A673 (cell line): ENCODE measurements around the gene SLC22A12. TPM values are rescaled to one million over a fixed set of nuclear protein-coding genes. Genes with fewer than 3 reads are reported as not detected.

Experiments
- BruUV-seq: library from RNA; stranded (reverse); fragments of 400-500 nt; replicated peaks from 2 replicates; lab custom pipeline; 2021; lab: Mats Ljungman, UMichigan
- CTCF ChIA-PET: fragments of 300-600 bp; sonication (Branson Sonifier 250); formaldehyde crosslinking; loops from one replicate; lab custom pipeline; 2022; ENCODE audit warnings: antibody characterized with exemption; lab: Charles Lee
- POLR2A ChIA-PET: fragments of 300-600 bp; sonication (Branson Sonifier 250); formaldehyde crosslinking; loops from one replicate; lab custom pipeline; 2022; ENCODE audit warnings: antibody characterized with exemption; ENCODE audit not compliant: low non-redundant PET; lab: Charles Lee
- DNase-seq: peaks from one replicate; pipeline ENCODE4 v3.0.0-alpha.2; 2015; ENCODE audit warnings: low spot score
- H3K27ac ChIP-seq: fragments of 200-600 bp; sonication (generic); 2 replicates; pipeline ENCODE4 v1.5.1; 2016; ENCODE audit warnings: mixed run types, low read depth, mild to moderate bottlenecking, mixed read lengths, antibody characterized with exemption, low read length; ENCODE audit not compliant: poor library complexity, severe bottlenecking
- H3K27me3 ChIP-seq: fragments of 200-600 bp; sonication (generic); replicated peaks from 2 replicates; pipeline ENCODE4 v1.6.1; 2017; ENCODE audit warnings: mixed run types, low read depth, mild to moderate bottlenecking, mixed read lengths, antibody characterized with exemption, low read length; ENCODE audit not compliant: insufficient read depth, poor library complexity
- H3K36me3 ChIP-seq: fragments of 200-600 bp; sonication (generic); 2 replicates; pipeline ENCODE4 v1.6.1; 2016; ENCODE audit warnings: mixed run types, mild to moderate bottlenecking, mixed read lengths, antibody characterized with exemption, low read length; ENCODE audit not compliant: insufficient read depth, poor library complexity, severe bottlenecking
- H3K4me1 ChIP-seq: fragments of 200-600 bp; sonication (generic); 2 replicates; pipeline ENCODE4 v1.6.1; 2017; ENCODE audit warnings: mixed run types, mild to moderate bottlenecking, mixed read lengths, antibody characterized with exemption, low read length; ENCODE audit not compliant: insufficient read depth, poor library complexity, severe bottlenecking
- H3K4me3 ChIP-seq: fragments of 200-600 bp; sonication (generic); 2 replicates; pipeline ENCODE4 v1.5.1; 2016; ENCODE audit warnings: low read depth, mixed run types, mild to moderate bottlenecking, mixed read lengths, low read length; ENCODE audit not compliant: poor library complexity, severe bottlenecking
- H3K9me3 ChIP-seq: fragments of 200-600 bp; sonication (generic); 2 replicates; pipeline ENCODE4 v1.6.1; 2016; ENCODE audit warnings: mixed run types, low read depth, mild to moderate bottlenecking, mixed read lengths, antibody characterized with exemption, low read length; ENCODE audit not compliant: poor library complexity, severe bottlenecking
- EZH2 ChIP-seq: fragments of 200-600 bp; sonication (generic); IDR thresholded peaks from 2 replicates; pipeline ENCODE4 v1.6.1; 2017; ENCODE audit warnings: borderline replicate concordance, low read depth, mild to moderate bottlenecking, mixed read lengths, antibody characterized with exemption, low read length; ENCODE audit not compliant: poor library complexity, severe bottlenecking
- intact Hi-C: fragments of 100-400 bp; cut with micrococcal nuclease; formaldehyde crosslinking; loops from one replicate; pipeline ENCODE4 v1.10.0; 2022; ENCODE audit not compliant: unreplicated experiment
- total RNA-seq: library from RNA; stranded (reverse); gene quantifications from 2 replicates; pipeline ENCODE4 v1.2.3, GENCODE V29; 2021
- TF ChIP-seq, protein P1 (sequence below): fragments of 300-800, 200-600 bp; sonication (generic); conservative IDR thresholded peaks from 2 replicates; pipeline ENCODE4 v1.5.1; 2017; ENCODE audit warnings: low read depth, mild to moderate bottlenecking, antibody characterized with exemption, low read length, moderate library complexity, mixed read lengths

SLC22A12 gene
- total RNA-seq, 1 experiment from 2014 or later: not detected

GRCh38 chr11:64569300-64569970 lies 21.6 kb upstream of the SLC22A12 start:
- peaks cover 10% of the 10 kb centered on the region for H3K4me1 ChIP-seq
- intact Hi-C loops: no loop called here
- TF ChIP-seq, protein P1, sequence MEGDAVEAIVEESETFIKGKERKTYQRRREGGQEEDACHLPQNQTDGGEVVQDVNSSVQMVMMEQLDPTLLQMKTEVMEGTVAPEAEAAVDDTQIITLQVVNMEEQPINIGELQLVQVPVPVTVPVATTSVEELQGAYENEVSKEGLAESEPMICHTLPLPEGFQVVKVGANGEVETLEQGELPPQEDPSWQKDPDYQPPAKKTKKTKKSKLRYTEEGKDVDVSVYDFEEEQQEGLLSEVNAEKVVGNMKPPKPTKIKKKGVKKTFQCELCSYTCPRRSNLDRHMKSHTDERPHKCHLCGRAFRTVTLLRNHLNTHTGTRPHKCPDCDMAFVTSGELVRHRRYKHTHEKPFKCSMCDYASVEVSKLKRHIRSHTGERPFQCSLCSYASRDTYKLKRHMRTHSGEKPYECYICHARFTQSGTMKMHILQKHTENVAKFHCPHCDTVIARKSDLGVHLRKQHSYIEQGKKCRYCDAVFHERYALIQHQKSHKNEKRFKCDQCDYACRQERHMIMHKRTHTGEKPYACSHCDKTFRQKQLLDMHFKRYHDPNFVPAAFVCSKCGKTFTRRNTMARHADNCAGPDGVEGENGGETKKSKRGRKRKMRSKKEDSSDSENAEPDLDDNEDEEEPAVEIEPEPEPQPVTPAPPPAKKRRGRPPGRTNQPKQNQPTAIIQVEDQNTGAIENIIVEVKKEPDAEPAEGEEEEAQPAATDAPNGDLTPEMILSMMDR: no peak
- TF ChIP-seq EZH2: no peak
- H3K27ac ChIP-seq: no peak overlapping the region
- H3K36me3 ChIP-seq: no peaks in the 10 kb centered on the region
- no peaks in the 10 kb centered on the region for H3K9me3 ChIP-seq
- ChIA-PET CTCF (no interaction called here), POLR2A (no interaction called here)
- peaks cover under 1% of the 10 kb centered on the region for H3K27me3 ChIP-seq
- H3K4me3 ChIP-seq: no peak overlapping the region
- DNase-seq: no peak
- no TSS peak for BruUV-seq

GRCh38 chr11:64570341-64570740 lies 20.7 kb upstream of the SLC22A12 start:
- Histone ChIP-seq H3K27me3 (peaks cover 8% of the 10 kb centered on the region), H3K4me1 (peaks cover 10% of the 10 kb centered on the region), H3K27ac (no peak overlapping the region), H3K9me3 (no peaks in the 10 kb centered on the region), H3K36me3 (no peaks in the 10 kb centered on the region), H3K4me3 (no peak overlapping the region)
- ChIA-PET POLR2A (no interaction called here), CTCF (no interaction called here)
- intact Hi-C loops: no loop called here
- no peak for DNase-seq
- BruUV-seq: no TSS peak
- TF ChIP-seq, protein P1: no peak
- TF ChIP-seq EZH2: no peak

- Histone ChIP-seq H3K4me3 (no peak overlapping the region), H3K36me3 (no peaks in the 10 kb centered on the region), H3K9me3 (no peaks in the 10 kb centered on the region), H3K27me3 (peaks cover 8% of the 10 kb centered on the region), H3K27ac (no peak overlapping the region), H3K4me1 (peaks cover 9% of the 10 kb centered on the region)
- TF ChIP-seq EZH2: no peak
- TF ChIP-seq, protein P1: no peak
- no peak for DNase-seq
- intact Hi-C loops: no loop called here
- CTCF ChIA-PET: no interaction called here
- no TSS peak for BruUV-seq
- POLR2A ChIA-PET: no interaction called here
These were observed 20.0 kb upstream of the SLC22A12 start for GRCh38 chr11:64571050-64571409.
